Breast epithelium (tissue), 4 donors: Measurements from ENCODE around the gene FCN2. TPM values are rescaled to one million over a fixed set of nuclear protein-coding genes. Genes with fewer than 3 reads are reported as not detected.

Source experiments
- DNase-seq, 2 donors: peaks; one replicate each; pipeline ENCODE4 v3.0.0-alpha.2; 2019; ENCODE audit warnings: low spot score in 2 of 2
- H3K27ac ChIP-seq, 2 donors: fragments of 200-600 bp; sonication (generic) in 1 of 2; one replicate each; pipeline ENCODE4 v1.5.1; 2016 to 2019; ENCODE audit warnings: mild to moderate bottlenecking in 1 of 2
- H3K27me3 ChIP-seq, 2 donors: fragments of 200-600 bp; sonication (generic) in 1 of 2; one replicate each; pipeline versions ENCODE4 v1.5.1 to v1.6.0; 2017 to 2019; ENCODE audit warnings: control low read depth in 1 of 2, mild to moderate bottlenecking in 1 of 2
- H3K36me3 ChIP-seq: fragments of 200-600 bp; one replicate; pipeline ENCODE4 v1.5.1; 2019
- H3K4me1 ChIP-seq, 2 donors: fragments of 200-600 bp; sonication (generic); one replicate each; pipeline ENCODE4 v1.5.1; 2016 to 2019; ENCODE audit warnings: control low read depth in 1 of 2
- H3K4me3 ChIP-seq, 3 donors: fragments of 200-600 bp; sonication (generic); 1 replicate in 2 of 3; 2 replicates in 1 of 3; pipeline ENCODE4 v1.5.1; 2016 to 2019; ENCODE audit warnings: mild to moderate bottlenecking in 3 of 3, moderate library complexity in 2 of 3
- H3K9me3 ChIP-seq, 2 donors: fragments of 200-600 bp; sonication (generic) in 1 of 2; one replicate each; pipeline ENCODE4 v1.5.1; 2016 to 2019; ENCODE audit warnings: control low read depth in 1 of 2
- CTCF ChIP-seq, 3 donors: fragments of 450-650 bp; IDR thresholded peaks; one replicate each; pipeline ENCODE4 v1.5.1; 2016 to 2017; ENCODE audit warnings: antibody characterized with exemption in 3 of 3, mild to moderate bottlenecking in 3 of 3, moderate library complexity in 3 of 3
- POLR2A ChIP-seq: fragments of 450-650 bp; IDR thresholded peaks from one replicate; pipeline ENCODE4 v1.6.1; 2016; ENCODE audit warnings: antibody characterized with exemption, mild to moderate bottlenecking, moderate library complexity
- POLR2AphosphoS5 ChIP-seq, 3 donors: sonication (generic); formaldehyde crosslinking; IDR thresholded peaks; one replicate each; pipeline ENCODE4 v1.6.1; 2017; ENCODE audit warnings: antibody characterized with exemption in 3 of 3
- intact Hi-C: fragments of 100-400 bp; cut with DNase I; formaldehyde crosslinking; loops from one replicate; pipeline ENCODE4 v1.15.1; 2023; ENCODE audit warnings: low total_unique reads
- total RNA-seq, 3 donors: library from RNA; depleted of rRNA; stranded (reverse); fragments of >200 nt; gene quantifications; one replicate each; pipeline ENCODE4 v1.1.0, GENCODE V29; 2016

Gene FCN2
- total RNA-seq, 3 donors from 2014 or later = 0.73 to 2.0 (median 1.8) TPM

- Histone ChIP-seq H3K4me1 (no peaks in the 10 kb centered on the region), H3K36me3 (no peaks in the 10 kb centered on the region), H3K4me3 (no peak overlapping the region), H3K27ac (no peak overlapping the region), H3K9me3 (peaks cover 2 to 7% of the 10 kb centered on the region in 2 donors), H3K27me3 (peaks cover 0 to 7% of the 10 kb centered on the region in 2 donors)
- TF ChIP-seq POLR2AphosphoS5 (IDR thresholded peaks at IDR 0.05) (no peak), CTCF (IDR thresholded peaks at IDR 0.05) (no peak), POLR2A (no peak)
- intact Hi-C loops = no loop called here
- no peak for DNase-seq
Measured at GRCh38 chr9:134913713-134914500, 33.3 kb downstream of the FCN2 start.

GRCh38 chr9:134914501-134914834 lies 33.9 kb downstream of the FCN2 start:
- Histone ChIP-seq H3K27ac (no peak overlapping the region), H3K9me3 (peaks cover 8% of the 10 kb centered on the region in 2 donors), H3K27me3 (peaks cover 0 to 7% of the 10 kb centered on the region in 2 donors), H3K4me1 (no peaks in the 10 kb centered on the region), H3K4me3 (no peak overlapping the region), H3K36me3 (no peaks in the 10 kb centered on the region)
- intact Hi-C loops = no loop called here
- no peak for DNase-seq
- no peak for TF ChIP-seq CTCF (IDR thresholded peaks at IDR 0.05)
- TF ChIP-seq POLR2A = no peak
- no peak for TF ChIP-seq POLR2AphosphoS5 (IDR thresholded peaks at IDR 0.05)

DNA sequence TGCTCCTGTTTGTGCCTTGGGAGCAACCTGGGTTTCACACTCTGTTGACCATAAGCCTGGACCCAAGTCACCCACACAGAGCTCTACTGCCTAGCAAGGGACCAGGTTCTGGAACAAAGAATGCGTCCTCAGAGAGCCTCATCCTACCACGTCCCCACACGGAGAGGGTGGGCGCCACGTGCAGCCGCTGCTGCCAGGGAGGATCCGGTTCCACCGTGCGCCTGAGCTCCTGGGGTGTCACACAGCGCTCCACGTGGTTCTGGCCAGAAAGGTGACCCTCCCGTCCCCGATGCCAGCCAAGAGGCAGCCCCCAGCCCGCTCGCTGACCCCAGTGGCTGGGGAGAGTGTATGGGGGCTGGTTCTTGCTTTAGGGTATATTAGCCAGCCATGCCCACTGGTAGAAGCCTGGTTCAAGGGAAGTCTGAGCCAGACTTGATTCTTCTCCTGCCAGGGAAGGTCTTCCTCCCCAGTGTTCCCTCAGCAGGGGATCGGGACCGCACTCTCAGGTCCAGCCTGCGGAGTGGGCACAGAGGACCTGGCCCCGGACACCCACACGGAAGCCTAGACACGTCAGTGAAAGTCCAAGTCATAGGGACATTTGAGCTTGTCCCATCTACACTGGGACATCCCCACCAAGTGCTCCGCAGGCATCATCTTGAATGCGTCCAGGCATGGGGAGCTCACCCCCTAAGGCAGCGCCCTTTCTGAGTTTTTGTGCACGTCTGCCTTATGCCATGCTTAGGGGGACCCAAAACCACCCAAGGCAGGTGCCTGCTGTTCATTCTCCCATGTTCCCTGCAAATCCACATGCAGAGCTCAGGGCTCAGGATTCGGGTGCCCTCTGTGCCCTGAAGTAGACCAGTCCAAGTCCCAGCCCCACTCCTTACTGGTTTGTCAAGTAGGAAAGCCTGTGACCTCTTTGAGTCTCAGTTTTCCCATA lies 34.7 kb downstream of the FCN2 start:
- no peaks in the 10 kb centered on the region for H3K4me1 ChIP-seq
- H3K4me3 ChIP-seq = no peak overlapping the region
- no peak overlapping the region for H3K27ac ChIP-seq
- peaks cover 8 to 12% of the 10 kb centered on the region in 2 donors for H3K9me3 ChIP-seq
- DNase-seq = no peak
- TF ChIP-seq POLR2AphosphoS5 (IDR thresholded peaks at IDR 0.05) = no peak
- TF ChIP-seq CTCF (IDR thresholded peaks at IDR 0.05) = no peak
- TF ChIP-seq POLR2A = no peak
- intact Hi-C loops = no loop called here
- H3K36me3 ChIP-seq = no peaks in the 10 kb centered on the region
- peaks cover 0 to 7% of the 10 kb centered on the region in 2 donors for H3K27me3 ChIP-seq

DNA sequence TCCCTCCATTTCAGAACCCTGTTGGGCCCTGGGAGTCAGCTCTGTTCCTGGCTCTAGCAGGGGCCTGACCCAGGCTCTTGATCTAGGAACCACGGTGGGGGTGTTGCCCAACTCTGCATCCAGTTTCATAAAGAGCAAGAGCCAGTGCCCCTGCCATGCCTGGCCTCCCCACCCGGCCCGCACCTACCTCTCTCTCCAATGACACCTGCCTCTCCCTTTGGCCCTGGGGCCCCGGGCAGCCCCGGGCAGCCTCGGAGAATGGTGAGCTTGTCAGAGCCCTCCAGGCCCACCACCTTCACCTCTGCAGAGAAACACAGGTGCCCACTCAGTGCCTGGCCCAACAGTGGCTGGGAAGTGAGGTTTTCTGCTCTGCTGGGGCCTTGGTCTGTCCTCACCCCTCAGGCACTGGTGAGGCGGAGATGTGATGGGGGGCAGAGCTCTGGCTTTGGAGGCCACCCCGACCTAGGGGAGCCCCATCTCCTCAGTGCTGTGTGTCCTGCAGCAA lies 35.6 kb downstream of the FCN2 start:
- intact Hi-C loops = no loop called here
- Histone ChIP-seq H3K4me1 (no peaks in the 10 kb centered on the region), H3K4me3 (no peak overlapping the region), H3K9me3 (peaks cover 8 to 12% of the 10 kb centered on the region in 2 donors), H3K36me3 (no peaks in the 10 kb centered on the region), H3K27ac (no peak overlapping the region), H3K27me3 (peaks cover 0 to 7% of the 10 kb centered on the region in 2 donors)
- no peak for TF ChIP-seq CTCF (IDR thresholded peaks at IDR 0.05)
- no peak for TF ChIP-seq POLR2AphosphoS5 (IDR thresholded peaks at IDR 0.05)
- no peak for TF ChIP-seq POLR2A
- DNase-seq = no peak
